ENCODE data around the gene ZNF705A.
"Not testable (repeated sequence)": the region's sequence is repeated elsewhere in the genome, so short reads cannot be mapped to it uniquely, and the experiment has no call there.

GRCh38 chr12:8184206-8184605 lies 27.4 kb downstream of the ZNF705A start:
- TF ChIP-seq CTCF (IDR thresholded peaks at IDR 0.05); ZFX (IDR thresholded peaks at IDR 0.05; ENCODE audit: borderline replicate concordance): not testable (repeated sequence)
